Measurements from ENCODE around the gene CD34.

Gene CD34

GRCh38 chr1:207857447-207857846, 53.5 kb downstream of the CD34 start:
- DNase-seq (ENCODE audit: low spot score), result no peak
- FAIRE-seq, result no peak

GRCh38 chr1:207856276-207857023, 54.5 kb downstream of the CD34 start:
- FAIRE-seq (no peak), DNase-seq (ENCODE audit: low spot score) (no peak)

- no peak for DNase-seq (ENCODE audit: low spot score)
- FAIRE-seq, result no peak
Observed at GRCh38 chr1:207854001-207854400, 56.9 kb downstream of the CD34 start.

GRCh38 chr1:207853372-207853757, 57.6 kb downstream of the CD34 start:
- DNase-seq (ENCODE audit: low spot score), result no peak
- FAIRE-seq, result no peak

GRCh38 chr1:207852576-207853371, 58.2 kb downstream of the CD34 start:
- FAIRE-seq, result no peak

GRCh38 chr1:207851696-207852095, 59.2 kb downstream of the CD34 start:
- FAIRE-seq (no peak), DNase-seq (ENCODE audit: low spot score) (no peak)

More at GRCh38 chr1:207852576-207853371, 58.2 kb downstream of the CD34 start:
- no peak for DNase-seq (ENCODE audit: low spot score)

- no peak for DNase-seq (ENCODE audit: low spot score)
- no peak for FAIRE-seq
Observed at GRCh38 chr1:207850621-207851407, 60.1 kb downstream of the CD34 start.

- FAIRE-seq, result no peak
- DNase-seq (ENCODE audit: low spot score), result no peak
Observed at GRCh38 chr1:207849646-207850045, 61.3 kb downstream of the CD34 start.

GRCh38 chr1:207849016-207849415, 61.9 kb downstream of the CD34 start:
- no peak for FAIRE-seq
- no peak for DNase-seq (ENCODE audit: low spot score)

- FAIRE-seq (no peak), DNase-seq (ENCODE audit: low spot score) (peak; percentile 50)
Observed at GRCh38 chr1:207848234-207848633, 62.7 kb downstream of the CD34 start.

- peak; percentile 30 for DNase-seq (ENCODE audit: low spot score)
- FAIRE-seq, result no peak
Observed at GRCh38 chr1:207847116-207847515, 63.8 kb downstream of the CD34 start.

GRCh38 chr1:207845109-207845508, 65.8 kb downstream of the CD34 start:
- FAIRE-seq (no peak), DNase-seq (ENCODE audit: low spot score) (no peak)

GRCh38 chr1:207844371-207844770, 66.6 kb downstream of the CD34 start:
- FAIRE-seq (no peak), DNase-seq (ENCODE audit: low spot score) (no peak)

- FAIRE-seq (no peak), DNase-seq (ENCODE audit: low spot score) (no peak)
Observed at GRCh38 chr1:207842506-207842905, 68.4 kb downstream of the CD34 start.

GRCh38 chr1:207841901-207842300, 69.0 kb downstream of the CD34 start:
- FAIRE-seq (no peak), DNase-seq (ENCODE audit: low spot score) (no peak)

- DNase-seq (ENCODE audit: low spot score) (no peak), FAIRE-seq (no peak)
Observed at GRCh38 chr1:207841293-207841692, 69.6 kb downstream of the CD34 start.

- no peak for DNase-seq (ENCODE audit: low spot score)
- no peak for FAIRE-seq
Observed at GRCh38 chr1:207840380-207840779, 70.5 kb downstream of the CD34 start.

GRCh38 chr1:207839083-207839413, 71.9 kb downstream of the CD34 start:
- FAIRE-seq, result no peak

GRCh38 chr1:207838156-207839082, 72.5 kb downstream of the CD34 start:
- no peak for DNase-seq (ENCODE audit: low spot score)
- FAIRE-seq, result no peak

More at GRCh38 chr1:207839083-207839413, 71.9 kb downstream of the CD34 start:
- no peak for DNase-seq (ENCODE audit: low spot score)

GRCh38 chr1:207837673-207838072, 73.3 kb downstream of the CD34 start:
- FAIRE-seq (no peak), DNase-seq (ENCODE audit: low spot score) (no peak)
